Measurements from ENCODE around the gene CNTNAP2.
"Not testable (repeated sequence)": the region's sequence is repeated elsewhere in the genome, so short reads cannot be mapped to it uniquely, and the experiment has no call there.

The CNTNAP2 gene

DNA sequence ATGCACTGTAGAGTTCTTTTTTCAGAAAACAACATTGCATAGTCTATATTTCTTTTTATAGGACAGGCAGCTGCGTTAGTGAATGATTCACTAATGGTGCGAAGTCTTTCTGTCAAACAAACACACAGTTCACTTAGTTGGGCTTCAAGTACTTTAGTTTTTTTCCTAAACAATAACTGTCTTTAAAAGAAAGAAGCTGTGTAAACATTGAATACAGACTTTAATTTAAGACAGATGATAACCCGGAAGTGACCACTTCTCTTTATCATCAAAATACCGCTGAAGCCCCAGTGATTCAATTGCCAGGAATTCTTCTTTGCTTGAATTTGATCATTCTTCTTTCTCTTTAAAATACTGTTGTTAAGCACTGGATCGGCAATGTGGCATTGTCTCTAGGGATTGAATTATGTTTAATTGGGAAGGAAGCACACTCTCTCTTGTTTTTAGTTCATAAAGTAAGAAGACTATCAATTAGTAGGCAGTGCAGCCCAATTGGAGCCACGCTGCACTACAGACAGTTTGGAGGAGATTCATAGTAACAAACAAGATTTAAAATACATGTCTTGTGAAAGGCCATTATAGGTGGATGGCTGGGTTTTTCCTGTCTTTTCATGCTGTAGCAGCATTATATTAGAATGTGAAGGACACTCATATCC is 30.4 kb downstream of the CNTNAP2 start:
- no peak for DNase-seq (ENCODE audit: low read depth in 2 of 2)

DNA sequence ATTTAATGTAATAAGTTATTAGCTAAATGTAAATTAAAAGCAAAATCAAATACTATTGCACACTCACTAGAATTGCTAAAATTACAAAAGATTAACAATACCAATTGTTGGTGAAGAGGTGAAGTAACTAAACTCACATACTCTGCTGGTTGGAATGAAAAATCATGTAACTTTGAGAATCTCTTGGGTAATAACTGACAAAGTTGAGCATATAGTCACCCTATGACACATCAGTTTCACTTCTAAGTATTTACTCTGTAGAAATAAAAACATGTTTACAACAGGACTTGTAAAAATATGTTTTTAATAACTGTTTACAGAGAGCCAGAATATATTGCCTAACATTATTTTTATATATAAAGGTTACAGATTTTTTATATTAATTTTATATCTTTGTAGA is 33.6 kb downstream of the CNTNAP2 start:
- DNase-seq (ENCODE audit: low read depth in 2 of 2): no peak

- DNase-seq (ENCODE audit: low read depth in 2 of 2): no peak
Observed at GRCh38 chr7:146172112-146172511, 55.5 kb downstream of the CNTNAP2 start.

- DNase-seq (ENCODE audit: low read depth in 2 of 2): no peak
Observed at GRCh38 chr7:146175716-146176115, 59.1 kb downstream of the CNTNAP2 start.

DNA sequence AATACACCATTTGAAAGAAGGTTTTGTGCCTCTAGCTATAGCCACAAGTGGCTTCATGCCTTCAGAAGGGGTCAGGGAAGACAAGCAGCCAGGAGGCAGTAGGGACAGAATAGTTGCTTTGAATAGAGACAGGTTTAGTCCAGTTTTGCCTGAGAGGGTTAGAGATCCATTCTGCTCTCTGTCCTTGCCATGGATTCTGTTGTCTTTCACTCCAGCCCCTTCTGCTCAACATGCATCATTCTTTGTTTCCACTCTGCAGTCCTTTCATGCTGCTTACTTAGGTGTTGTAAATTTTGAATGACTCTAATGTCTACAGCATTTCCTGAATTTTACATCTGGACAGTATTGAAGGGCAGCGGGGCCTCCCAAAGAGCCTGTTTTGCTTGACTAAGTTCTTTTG is 60.3 kb downstream of the CNTNAP2 start:
- DNase-seq (ENCODE audit: low read depth in 2 of 2): no peak

GRCh38 chr7:146177301-146177700 is 60.7 kb downstream of the CNTNAP2 start:
- no peak for DNase-seq (ENCODE audit: low read depth in 2 of 2)

GRCh38 chr7:146185844-146186243 is 69.2 kb downstream of the CNTNAP2 start:
- DNase-seq (ENCODE audit: low read depth in 2 of 2): no peak

DNA sequence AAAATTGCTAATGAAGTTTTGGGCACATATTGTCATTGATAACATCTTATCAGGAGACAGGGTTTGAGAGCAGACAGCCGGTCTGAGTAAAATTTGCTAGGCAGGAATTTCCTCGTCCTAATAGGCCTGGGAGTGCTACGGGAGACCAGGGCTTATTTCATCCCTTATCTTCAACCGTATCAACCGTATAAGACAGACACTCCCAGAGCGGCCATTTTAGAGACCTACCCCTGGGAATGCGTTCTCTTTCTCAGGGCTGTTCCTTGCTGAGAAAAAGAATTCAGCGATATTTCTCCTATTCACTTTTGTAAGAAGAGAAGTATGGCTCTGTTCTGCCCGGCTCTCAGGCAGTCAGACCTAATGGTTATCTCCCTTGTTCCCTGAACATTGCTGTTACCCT is 74.8 kb downstream of the CNTNAP2 start:
- DNase-seq (ENCODE audit: low read depth in 2 of 2): not testable (repeated sequence)

DNA sequence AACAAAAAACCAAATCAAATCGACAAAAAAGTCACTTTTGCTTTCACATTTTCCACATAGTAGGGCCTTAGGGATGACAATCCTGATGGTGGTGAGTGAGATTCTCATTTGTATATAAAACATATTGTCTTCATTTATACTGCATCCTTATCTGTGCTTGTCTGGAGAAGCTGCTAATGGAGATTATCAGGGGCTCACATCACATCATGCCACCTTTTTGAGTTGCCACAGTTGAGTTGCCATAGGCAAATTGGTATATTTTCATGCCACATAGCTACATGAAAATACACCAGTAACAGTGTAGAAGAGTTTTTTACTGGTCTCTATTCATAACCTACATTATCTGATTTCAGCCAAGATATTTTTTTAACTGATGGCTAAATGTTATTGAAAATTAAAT is 85.3 kb downstream of the CNTNAP2 start:
- DNase-seq (ENCODE audit: low read depth in 2 of 2): no peak

DNA sequence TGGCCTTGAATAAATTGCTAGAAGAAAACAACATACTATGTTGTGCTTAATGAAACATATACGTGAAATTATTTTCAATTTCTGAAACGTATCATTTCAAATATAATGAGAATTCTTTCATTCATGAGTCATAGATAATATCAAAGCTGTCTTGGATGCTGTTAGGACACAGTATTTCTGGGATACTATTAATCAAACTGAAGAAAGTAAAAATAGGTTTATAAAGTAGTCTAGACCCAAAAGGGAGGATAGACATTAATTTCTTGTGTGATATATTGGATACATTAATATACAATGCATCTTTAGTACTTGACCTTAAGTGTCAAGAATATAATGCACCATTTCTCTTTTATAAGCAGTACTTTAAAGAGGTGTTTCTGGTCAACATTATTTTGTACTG is 89.7 kb downstream of the CNTNAP2 start:
- DNase-seq (ENCODE audit: low read depth in 2 of 2): no peak

DNA sequence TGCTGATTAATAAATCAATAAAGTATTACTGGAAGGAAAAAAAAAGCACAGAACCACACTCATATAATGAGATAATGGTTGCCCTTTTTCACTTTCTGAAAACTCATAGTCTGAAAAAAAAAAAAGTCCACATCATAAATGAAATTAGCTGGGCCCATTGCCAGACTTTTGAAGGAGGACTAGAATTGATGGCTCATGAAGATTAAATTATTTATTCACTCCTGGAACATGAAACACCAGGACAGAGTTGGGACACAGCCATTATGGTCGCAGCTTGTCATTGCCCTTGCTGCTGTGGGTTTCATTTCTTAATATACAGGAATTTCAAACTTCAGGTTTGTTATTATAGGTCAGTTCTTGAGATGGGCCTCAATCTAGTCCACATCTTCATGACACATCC is 91.9 kb downstream of the CNTNAP2 start:
- DNase-seq (ENCODE audit: low read depth in 2 of 2): no peak

DNA sequence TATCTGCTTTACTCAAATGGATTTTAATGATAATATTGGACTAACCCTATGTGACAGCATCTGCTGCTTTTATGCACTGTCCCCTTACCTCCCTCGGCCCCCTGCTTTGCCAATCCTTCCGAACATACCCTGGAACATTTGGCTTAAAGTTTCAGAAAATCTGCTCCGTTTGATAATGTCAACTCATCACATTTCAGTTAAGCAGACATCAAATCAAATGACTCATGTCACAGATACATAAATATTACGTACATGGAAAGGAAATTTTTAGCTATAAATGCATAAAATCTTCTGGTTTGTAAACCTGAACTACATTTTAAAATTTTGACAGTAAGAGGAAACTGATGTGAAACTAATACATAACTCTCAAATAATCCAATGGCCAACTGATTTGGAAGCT is 98.2 kb downstream of the CNTNAP2 start:
- no peak for DNase-seq (ENCODE audit: low read depth in 2 of 2)

DNA sequence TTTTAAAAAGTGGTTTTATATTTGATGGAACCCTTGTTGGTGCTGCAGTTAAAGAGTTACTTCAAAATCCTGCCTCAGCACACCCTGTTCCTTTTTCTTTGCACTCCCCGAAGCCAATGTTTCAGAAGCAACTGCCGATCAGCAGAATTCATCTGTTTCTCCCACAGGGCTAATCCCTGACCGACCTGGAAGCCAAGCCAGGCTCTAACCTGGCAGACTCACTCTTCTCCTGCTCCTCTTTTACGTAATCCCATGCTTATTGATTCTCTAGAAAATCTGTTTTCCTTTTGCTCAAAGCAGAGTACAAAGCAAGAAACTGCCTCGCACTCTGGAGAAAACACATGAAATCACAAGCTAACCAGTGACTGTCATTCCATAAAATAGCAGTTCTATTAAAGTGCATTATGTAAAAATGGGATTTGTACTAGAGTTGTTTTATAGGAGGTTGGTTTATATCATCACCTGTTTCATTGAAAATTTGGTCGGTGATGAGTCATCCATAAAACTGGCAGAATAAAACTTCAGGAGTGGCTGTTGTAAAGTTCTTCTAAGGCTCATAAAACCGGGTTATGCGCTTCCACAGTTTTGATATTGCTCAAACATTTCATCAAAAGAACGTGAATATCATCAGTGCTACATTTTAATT is 99.9 kb downstream of the CNTNAP2 start:
- DNase-seq (ENCODE audit: low read depth in 2 of 2): no peak

DNA sequence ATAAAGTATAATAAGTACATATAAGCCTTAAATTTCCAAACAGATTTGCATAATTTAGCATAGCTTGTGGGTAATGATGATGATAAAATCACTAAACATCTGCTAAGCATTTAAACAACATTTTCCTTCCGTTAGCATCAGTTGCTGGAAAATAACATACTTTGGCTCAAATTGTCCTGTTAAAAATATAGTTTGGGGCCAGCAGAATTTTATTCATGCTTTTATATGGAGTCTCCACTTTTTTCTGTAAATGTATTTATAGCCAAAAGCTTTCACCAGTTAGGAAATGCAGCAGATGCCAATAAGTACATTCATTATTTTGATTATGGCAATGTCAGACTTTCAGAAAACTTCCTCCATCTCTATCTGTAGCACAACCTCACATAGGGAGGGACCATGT is 107.2 kb downstream of the CNTNAP2 start:
- no peak for DNase-seq (ENCODE audit: low read depth in 2 of 2)

GRCh38 chr7:146232604-146233003 is 116.0 kb downstream of the CNTNAP2 start:
- DNase-seq (ENCODE audit: low read depth in 2 of 2): no peak

DNA sequence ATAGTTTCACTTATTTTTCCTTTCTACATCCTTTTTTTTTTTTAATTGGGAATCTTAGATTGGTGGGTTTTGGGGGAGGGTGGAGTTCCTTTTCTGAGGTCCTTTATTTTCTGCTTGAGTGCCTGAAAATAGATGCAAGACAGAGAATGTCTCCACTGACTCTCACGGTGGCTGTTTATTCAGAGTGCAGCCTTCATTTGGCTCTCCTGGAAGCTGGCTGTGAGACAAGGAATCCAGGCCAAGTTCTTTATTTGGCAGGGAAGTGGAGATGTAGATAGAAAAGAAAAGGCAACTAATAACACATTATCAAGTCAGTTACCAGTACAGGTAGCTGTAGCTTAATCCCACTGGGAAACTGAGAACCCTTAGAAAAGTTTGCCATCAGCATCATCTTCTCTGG is 118.6 kb downstream of the CNTNAP2 start:
- no peak for DNase-seq (ENCODE audit: low read depth in 2 of 2)

DNA sequence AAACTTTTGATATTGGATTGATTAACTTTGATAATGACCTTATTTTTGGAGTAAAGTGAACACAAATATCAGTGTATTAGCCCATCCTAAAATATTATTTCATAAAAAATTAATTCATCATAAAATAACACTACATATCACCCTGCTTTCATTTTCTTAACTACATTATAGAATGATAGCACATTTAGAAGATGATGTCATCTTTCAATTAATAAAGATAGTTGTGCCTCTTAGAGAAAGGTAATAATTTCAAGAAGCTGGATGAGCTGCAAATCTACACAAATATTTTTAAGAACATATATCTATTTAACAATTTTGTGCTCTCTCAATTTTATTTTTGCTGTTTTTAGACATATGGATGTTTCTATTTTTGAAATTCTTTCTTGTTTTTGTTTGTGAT is 126.1 kb downstream of the CNTNAP2 start:
- no peak for DNase-seq (ENCODE audit: low read depth in 2 of 2)

GRCh38 chr7:146247991-146248390 is 131.4 kb downstream of the CNTNAP2 start:
- DNase-seq (ENCODE audit: low read depth in 2 of 2): not testable (repeated sequence)

GRCh38 chr7:146248744-146249143 is 132.1 kb downstream of the CNTNAP2 start:
- DNase-seq (ENCODE audit: low read depth in 2 of 2): not testable (repeated sequence)

GRCh38 chr7:146249272-146249671 is 132.7 kb downstream of the CNTNAP2 start:
- DNase-seq (ENCODE audit: low read depth in 2 of 2): no peak

DNA sequence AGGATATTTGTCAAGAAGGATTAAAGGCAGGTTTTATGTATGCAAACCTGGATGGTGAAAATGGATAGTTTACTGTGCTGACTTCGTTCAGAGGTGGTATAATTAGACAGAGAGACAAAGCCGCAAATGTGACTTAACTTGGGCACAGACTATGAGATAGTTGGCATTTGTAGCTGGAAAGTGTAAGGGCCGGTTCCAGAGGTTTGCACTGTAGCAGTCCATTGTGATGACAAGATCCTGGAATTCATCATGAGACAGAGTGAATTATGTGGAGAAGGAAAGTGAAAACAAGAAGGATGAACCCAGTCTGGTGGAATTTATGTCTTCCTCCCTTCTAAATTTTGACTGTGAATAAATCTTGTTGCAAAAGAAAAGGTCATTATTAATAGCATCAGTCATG is 139.0 kb downstream of the CNTNAP2 start:
- no peak for DNase-seq (ENCODE audit: low read depth in 2 of 2)

DNA sequence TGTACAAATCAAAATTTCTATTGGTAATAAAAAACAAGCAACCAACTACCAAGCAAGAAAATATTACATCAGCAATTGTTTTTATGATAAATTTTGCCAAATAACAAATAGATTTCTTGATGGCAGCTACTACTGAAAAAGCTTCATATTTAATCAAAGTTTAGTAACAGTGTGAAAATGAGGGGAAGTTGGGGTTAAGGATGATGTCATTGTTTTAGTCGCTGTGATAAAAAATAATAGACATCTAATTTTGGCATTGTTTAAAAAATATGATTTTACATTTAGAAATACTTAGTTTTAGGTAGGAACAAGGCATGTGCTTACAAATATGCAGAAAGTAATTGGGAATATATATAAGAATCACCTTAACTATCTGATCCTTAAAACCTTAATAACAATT is 145.9 kb downstream of the CNTNAP2 start:
- no peak for DNase-seq (ENCODE audit: low read depth in 2 of 2)

DNA sequence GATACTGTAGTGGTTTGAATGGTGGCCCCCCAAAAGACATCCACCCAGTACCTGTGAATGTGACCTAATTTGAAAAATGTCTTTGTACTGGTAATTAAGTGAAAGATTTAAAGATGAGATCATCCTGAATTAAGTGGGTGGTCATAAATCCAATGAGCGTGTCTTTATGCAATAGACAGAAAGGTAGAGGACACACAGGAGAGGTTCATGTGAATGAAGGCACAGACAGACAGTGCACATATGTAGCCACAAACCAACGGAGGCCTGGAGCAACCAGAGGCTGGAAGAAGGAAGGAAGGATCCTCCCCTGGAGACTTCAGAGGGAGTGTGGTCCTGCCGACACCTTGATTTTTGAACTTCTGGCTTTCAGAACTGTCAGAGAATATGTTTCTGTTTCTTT is 160.3 kb downstream of the CNTNAP2 start:
- DNase-seq (ENCODE audit: low read depth in 2 of 2): no peak

GRCh38 chr7:146285418-146285817 is 168.8 kb downstream of the CNTNAP2 start:
- DNase-seq (ENCODE audit: low read depth in 2 of 2): no peak
